AG09309 (cell line): ENCODE results near the gene MUC5AC.

Experiments
- DNase-seq: peaks from one replicate; pipeline ENCODE4 v3.0.0-alpha.2; 2010; ENCODE audit warnings: low read depth
- H3K4me3 ChIP-seq: 2 replicates; pipeline ENCODE4 v1.5.1; 2011; ENCODE audit warnings: mild to moderate bottlenecking, low read depth, low read length, moderate library complexity; ENCODE audit not compliant: control insufficient read depth
- CTCF ChIP-seq: IDR thresholded peaks from 2 replicates; pipeline ENCODE4 v1.5.1; 2011; ENCODE audit warnings: mild to moderate bottlenecking, low read depth, low read length, inconsistent platforms; ENCODE audit not compliant: insufficient read depth, control insufficient read depth; ENCODE audit errors: missing control alignments

MUC5AC gene

DNA sequence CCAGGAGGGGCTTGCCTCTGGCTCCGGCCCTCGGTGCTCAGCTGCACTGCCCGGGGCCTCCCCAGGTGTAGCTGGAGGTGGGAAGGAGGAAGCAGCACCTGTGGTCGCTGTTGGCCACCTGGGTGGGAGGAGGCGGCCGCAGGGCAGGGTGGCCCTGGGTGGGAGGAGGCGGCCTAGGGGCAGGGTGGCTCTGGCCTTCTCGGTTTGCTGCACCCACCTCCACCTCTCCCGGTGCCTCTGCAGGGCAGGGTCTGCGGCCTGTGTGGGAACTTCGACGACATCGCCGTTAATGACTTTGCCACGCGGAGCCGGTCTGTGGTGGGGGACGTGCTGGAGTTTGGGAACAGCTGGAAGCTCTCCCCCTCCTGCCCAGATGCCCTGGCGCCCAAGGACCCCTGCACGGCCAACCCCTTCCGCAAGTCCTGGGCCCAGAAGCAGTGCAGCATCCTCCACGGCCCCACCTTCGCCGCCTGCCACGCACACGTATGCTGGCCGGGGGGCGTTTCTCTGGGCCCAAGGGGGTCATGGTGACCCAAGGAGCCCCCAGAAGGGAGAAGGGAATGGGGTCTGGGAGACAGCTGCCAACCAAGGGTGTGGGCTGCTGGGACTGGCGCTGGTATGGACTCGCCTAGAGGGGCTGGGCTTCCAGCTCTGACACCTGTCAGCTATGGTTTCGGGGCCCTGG lies 20.6 kb downstream of the MUC5AC start:
- DNase-seq = no peak
- no peak for TF ChIP-seq CTCF
- H3K4me3 ChIP-seq = no peak overlapping the region

DNA sequence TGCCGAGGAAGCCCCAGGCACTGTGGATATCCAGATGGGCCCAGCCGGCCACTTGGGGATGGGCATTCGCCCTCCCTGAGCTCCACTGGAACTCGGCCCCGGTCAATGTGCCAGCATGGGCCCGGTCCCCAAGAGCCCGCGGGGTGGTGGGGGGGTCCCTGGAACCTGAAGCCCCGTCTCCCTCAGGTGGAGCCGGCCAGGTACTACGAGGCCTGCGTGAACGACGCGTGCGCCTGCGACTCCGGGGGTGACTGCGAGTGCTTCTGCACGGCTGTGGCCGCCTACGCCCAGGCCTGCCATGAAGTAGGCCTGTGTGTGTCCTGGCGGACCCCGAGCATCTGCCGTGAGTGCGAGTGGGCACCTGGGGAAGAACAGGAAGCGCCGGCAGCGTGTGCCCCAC lies 21.2 kb downstream of the MUC5AC start:
- DNase-seq = no peak
- TF ChIP-seq CTCF = no peak
- no peak overlapping the region for H3K4me3 ChIP-seq

GRCh38 chr11:1179641-1180040 lies 21.9 kb downstream of the MUC5AC start:
- DNase-seq = no peak
- H3K4me3 ChIP-seq = no peak overlapping the region
- TF ChIP-seq CTCF = no peak

- no peak for DNase-seq
- H3K4me3 ChIP-seq = no peak overlapping the region
- TF ChIP-seq CTCF = no peak
Measured at GRCh38 chr11:1180171-1180570, 22.4 kb downstream of the MUC5AC start.

- no peak for DNase-seq
- no peak for TF ChIP-seq CTCF
- H3K4me3 ChIP-seq = no peak overlapping the region
Measured at GRCh38 chr11:1180947-1181391, 23.2 kb downstream of the MUC5AC start.

DNA sequence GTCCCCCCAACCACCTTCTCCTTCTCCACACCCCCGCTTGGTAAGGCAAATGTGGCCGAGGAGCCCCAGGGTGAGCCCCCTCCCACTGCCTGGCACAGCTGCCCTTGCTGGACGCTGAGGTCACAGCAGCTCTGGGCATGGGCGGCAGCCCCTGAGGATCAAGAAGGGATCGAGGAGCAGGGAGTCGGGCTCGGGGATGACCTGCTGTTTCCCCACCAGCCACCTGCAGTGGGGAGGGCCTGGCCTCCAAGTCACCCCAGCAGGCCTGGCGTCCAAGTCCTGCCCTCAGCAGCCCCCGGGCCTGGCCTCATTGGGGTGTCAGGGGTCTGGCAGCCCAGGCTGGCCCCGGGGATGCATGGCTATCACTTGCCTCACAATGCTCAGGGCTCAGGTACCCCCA lies 23.7 kb downstream of the MUC5AC start:
- DNase-seq = no peak
- no peak for TF ChIP-seq CTCF
- H3K4me3 ChIP-seq = no peak overlapping the region
